K562 (cell line): ENCODE data around the gene MSS51. TPM values are rescaled to one million over a fixed set of nuclear protein-coding genes. Genes with fewer than 3 reads are reported as not detected.

Experiments used
- GABPA ChIP-seq: fragments of 200-800 bp; sonication (Bioruptor generic); conservative IDR thresholded peaks from 2 replicates; pipeline ENCODE4 v1.6.1; 2016; ENCODE audit warnings: low read depth, missing genetic modification characterization, missing compliant biosample characterization
- IRF9 ChIP-seq: fragments of 450-650 bp; IDR thresholded peaks from 2 replicates; pipeline ENCODE4 v1.6.1; 2016; ENCODE audit warnings: missing biosample characterization, missing genetic modification characterization
- MEIS2 ChIP-seq: fragments of 450-650 bp; IDR thresholded peaks from 2 replicates; pipeline ENCODE4 v1.6.1; 2014; ENCODE audit warnings: mild to moderate bottlenecking; ENCODE audit not compliant: partially characterized antibody
- POLR2H ChIP-seq: IDR thresholded peaks from 2 replicates; pipeline ENCODE4 v1.6.1; 2016; ENCODE audit warnings: missing genetic modification characterization, low read depth, mild to moderate bottlenecking, control low read depth, missing compliant biosample characterization, moderate library complexity
- TBL1XR1 ChIP-seq, 2 experiments: IDR thresholded peaks; 2 replicates each; pipeline ENCODE4 v1.6.1; 2012; ENCODE audit warnings: improper control_type of control experiment in 2 of 2, low read length in 2 of 2, mild to moderate bottlenecking in 1 of 2
- ZBTB5 ChIP-seq: fragments of 450-650 bp; IDR thresholded peaks from 2 replicates; pipeline ENCODE4 v1.6.1; 2017; ENCODE audit warnings: antibody characterized with exemption
- ZNF354B ChIP-seq: fragments of 250-450 bp; sonication (Bioruptor Pico); IDR thresholded peaks from 2 replicates; pipeline ENCODE4 v1.4.0; 2020
- polyA plus RNA-seq, 8 experiments: library from polyadenylated mRNA; depleted of rRNA in 4 of 8; stranded (reverse) in 5 of 8; unstranded in 3 of 8; fragments of >200 nt; fragmentation: Nextera tagmentation in 2 of 8; fragmentation: Illumina TruSeq in 1 of 8; extraction: Ambion mirVana in 2 of 8; extraction: Trizol in 1 of 8; gene quantifications; 2 replicates each; pipeline versions ENCODE4 v1.2.1 to v1.2.3, GENCODE V29; 2011 to 2014; ENCODE audit warnings: inconsistent platforms in 1 of 8, missing spikeins in 1 of 8
- total RNA-seq, 7 experiments: library from RNA; depleted of rRNA in 6 of 7; stranded (reverse); fragments of >200 nt in 6 of 7; fragmentation: Illumina TruSeq in 2 of 7; extraction: Trizol in 2 of 7; gene quantifications; 2 replicates each; pipeline versions ENCODE4 v1.2.1 to v1.2.3, GENCODE V29; 2011 to 2021; ENCODE audit warnings: low replicate concordance in 1 of 7
- TF ChIP-seq, protein P1 (sequence below): fragments of 450-650 bp; formaldehyde crosslinking; IDR thresholded peaks from 2 replicates; pipeline ENCODE4 v1.4.0; 2022; ENCODE audit warnings: mild to moderate bottlenecking, moderate library complexity
- TF ChIP-seq, protein P2 (sequence below): fragments of 450-650 bp; IDR thresholded peaks from 2 replicates; pipeline ENCODE4 v1.6.1; 2016; ENCODE audit warnings: mild to moderate bottlenecking, moderate library complexity

Gene MSS51
- total and polyA plus RNA-seq, 9 of the 15 experiments (the other 6 are each of a cell fraction or from before 2014, with no cell fraction given), result 0.28 to 1.8 (median 1.2) TPM

GRCh38 chr10:73459683-73460314, 26.4 kb upstream of the MSS51 start (continued):
- no peak for TF ChIP-seq TBL1XR1 (IDR thresholded peaks at IDR 0.05; ENCODE audit: low read length in 2 of 2)
- peak; percentile 52 for TF ChIP-seq POLR2H (tag)
- no peak for TF ChIP-seq ZNF354B
- TF ChIP-seq, protein P1, sequence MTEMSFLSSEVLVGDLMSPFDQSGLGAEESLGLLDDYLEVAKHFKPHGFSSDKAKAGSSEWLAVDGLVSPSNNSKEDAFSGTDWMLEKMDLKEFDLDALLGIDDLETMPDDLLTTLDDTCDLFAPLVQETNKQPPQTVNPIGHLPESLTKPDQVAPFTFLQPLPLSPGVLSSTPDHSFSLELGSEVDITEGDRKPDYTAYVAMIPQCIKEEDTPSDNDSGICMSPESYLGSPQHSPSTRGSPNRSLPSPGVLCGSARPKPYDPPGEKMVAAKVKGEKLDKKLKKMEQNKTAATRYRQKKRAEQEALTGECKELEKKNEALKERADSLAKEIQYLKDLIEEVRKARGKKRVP, result peak; percentile 43; the same call in 1 of the 2 replicates
- TF ChIP-seq, protein P2, sequence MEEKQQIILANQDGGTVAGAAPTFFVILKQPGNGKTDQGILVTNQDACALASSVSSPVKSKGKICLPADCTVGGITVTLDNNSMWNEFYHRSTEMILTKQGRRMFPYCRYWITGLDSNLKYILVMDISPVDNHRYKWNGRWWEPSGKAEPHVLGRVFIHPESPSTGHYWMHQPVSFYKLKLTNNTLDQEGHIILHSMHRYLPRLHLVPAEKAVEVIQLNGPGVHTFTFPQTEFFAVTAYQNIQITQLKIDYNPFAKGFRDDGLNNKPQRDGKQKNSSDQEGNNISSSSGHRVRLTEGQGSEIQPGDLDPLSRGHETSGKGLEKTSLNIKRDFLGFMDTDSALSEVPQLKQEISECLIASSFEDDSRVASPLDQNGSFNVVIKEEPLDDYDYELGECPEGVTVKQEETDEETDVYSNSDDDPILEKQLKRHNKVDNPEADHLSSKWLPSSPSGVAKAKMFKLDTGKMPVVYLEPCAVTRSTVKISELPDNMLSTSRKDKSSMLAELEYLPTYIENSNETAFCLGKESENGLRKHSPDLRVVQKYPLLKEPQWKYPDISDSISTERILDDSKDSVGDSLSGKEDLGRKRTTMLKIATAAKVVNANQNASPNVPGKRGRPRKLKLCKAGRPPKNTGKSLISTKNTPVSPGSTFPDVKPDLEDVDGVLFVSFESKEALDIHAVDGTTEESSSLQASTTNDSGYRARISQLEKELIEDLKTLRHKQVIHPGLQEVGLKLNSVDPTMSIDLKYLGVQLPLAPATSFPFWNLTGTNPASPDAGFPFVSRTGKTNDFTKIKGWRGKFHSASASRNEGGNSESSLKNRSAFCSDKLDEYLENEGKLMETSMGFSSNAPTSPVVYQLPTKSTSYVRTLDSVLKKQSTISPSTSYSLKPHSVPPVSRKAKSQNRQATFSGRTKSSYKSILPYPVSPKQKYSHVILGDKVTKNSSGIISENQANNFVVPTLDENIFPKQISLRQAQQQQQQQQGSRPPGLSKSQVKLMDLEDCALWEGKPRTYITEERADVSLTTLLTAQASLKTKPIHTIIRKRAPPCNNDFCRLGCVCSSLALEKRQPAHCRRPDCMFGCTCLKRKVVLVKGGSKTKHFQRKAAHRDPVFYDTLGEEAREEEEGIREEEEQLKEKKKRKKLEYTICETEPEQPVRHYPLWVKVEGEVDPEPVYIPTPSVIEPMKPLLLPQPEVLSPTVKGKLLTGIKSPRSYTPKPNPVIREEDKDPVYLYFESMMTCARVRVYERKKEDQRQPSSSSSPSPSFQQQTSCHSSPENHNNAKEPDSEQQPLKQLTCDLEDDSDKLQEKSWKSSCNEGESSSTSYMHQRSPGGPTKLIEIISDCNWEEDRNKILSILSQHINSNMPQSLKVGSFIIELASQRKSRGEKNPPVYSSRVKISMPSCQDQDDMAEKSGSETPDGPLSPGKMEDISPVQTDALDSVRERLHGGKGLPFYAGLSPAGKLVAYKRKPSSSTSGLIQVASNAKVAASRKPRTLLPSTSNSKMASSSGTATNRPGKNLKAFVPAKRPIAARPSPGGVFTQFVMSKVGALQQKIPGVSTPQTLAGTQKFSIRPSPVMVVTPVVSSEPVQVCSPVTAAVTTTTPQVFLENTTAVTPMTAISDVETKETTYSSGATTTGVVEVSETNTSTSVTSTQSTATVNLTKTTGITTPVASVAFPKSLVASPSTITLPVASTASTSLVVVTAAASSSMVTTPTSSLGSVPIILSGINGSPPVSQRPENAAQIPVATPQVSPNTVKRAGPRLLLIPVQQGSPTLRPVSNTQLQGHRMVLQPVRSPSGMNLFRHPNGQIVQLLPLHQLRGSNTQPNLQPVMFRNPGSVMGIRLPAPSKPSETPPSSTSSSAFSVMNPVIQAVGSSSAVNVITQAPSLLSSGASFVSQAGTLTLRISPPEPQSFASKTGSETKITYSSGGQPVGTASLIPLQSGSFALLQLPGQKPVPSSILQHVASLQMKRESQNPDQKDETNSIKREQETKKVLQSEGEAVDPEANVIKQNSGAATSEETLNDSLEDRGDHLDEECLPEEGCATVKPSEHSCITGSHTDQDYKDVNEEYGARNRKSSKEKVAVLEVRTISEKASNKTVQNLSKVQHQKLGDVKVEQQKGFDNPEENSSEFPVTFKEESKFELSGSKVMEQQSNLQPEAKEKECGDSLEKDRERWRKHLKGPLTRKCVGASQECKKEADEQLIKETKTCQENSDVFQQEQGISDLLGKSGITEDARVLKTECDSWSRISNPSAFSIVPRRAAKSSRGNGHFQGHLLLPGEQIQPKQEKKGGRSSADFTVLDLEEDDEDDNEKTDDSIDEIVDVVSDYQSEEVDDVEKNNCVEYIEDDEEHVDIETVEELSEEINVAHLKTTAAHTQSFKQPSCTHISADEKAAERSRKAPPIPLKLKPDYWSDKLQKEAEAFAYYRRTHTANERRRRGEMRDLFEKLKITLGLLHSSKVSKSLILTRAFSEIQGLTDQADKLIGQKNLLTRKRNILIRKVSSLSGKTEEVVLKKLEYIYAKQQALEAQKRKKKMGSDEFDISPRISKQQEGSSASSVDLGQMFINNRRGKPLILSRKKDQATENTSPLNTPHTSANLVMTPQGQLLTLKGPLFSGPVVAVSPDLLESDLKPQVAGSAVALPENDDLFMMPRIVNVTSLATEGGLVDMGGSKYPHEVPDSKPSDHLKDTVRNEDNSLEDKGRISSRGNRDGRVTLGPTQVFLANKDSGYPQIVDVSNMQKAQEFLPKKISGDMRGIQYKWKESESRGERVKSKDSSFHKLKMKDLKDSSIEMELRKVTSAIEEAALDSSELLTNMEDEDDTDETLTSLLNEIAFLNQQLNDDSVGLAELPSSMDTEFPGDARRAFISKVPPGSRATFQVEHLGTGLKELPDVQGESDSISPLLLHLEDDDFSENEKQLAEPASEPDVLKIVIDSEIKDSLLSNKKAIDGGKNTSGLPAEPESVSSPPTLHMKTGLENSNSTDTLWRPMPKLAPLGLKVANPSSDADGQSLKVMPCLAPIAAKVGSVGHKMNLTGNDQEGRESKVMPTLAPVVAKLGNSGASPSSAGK, result peak; percentile 40; the same call in 1 of the 2 replicates
- TF ChIP-seq IRF9 (tag), result peak; percentile 66
- TF ChIP-seq GABPA, result peak; percentile 62
- TF ChIP-seq ZBTB5, result no peak
- peak; percentile 34 for TF ChIP-seq MEIS2
